Measurements from ENCODE around the gene KCNJ14.

DNA sequence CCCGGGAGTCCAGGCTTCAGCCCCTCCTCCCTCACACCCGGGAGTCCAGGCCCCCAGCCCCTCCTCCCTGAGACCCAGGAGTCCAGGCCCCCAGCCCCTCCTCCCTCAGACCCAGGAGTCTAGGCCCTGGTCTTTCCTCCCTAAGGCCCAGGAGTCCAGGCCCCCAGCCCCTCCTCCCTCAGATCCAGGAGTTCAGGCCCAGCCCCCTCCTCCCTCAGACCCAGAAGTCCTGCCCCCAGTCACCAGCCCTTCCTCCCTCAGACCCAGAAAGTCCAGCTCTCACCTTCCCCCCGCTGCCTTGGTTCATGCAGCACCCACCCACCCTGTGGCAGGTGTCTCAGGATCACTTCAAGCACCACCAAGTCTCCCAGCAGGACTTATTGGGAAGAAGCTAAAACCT lies 27.9 kb downstream of the KCNJ14 start:
- TF ChIP-seq ZNF384 (IDR thresholded peaks at IDR 0.05) (no peak), HDGF (IDR thresholded peaks at IDR 0.05; ENCODE audit: borderline replicate concordance) (no peak), TARDBP (IDR thresholded peaks at IDR 0.05) (no peak), ELF4 (IDR thresholded peaks at IDR 0.05) (no peak), FOXM1 (IDR thresholded peaks at IDR 0.05; ENCODE audit: borderline replicate concordance) (no peak), CTBP1 (IDR thresholded peaks at IDR 0.05; ENCODE audit: borderline replicate concordance) (no peak), BHLHE40 (IDR thresholded peaks at IDR 0.05; ENCODE audit: borderline replicate concordance) (no peak), FOXK2 (IDR thresholded peaks at IDR 0.05) (no peak), L3MBTL2 (conservative IDR thresholded peaks at IDR 0.05) (no peak)

Data from HEK293T (cell line).